ENCODE results near the gene ZC3H7A.

DNA sequence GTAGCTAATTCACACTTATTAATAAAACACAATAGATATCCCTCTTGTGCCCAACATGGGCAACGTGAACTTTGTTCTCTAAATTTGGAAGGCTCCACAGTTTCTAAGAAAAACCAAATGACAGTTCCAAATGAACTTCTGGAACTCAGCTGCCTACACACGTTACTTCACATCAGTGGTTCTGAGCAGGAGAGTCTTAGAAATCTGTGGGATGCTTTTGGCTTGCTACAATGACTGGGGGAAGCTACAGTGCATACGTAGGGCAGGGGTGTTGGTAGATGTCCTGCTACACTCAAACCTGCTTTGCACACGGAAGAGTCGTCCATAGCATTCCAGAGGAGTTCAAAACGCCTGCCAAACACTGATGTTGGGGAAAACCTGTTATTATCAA lies 62.4 kb downstream of the ZC3H7A start:
- no peak for TF ChIP-seq GATA2 (IDR thresholded peaks at IDR 0.05; ENCODE audit: low read depth, low read length)
- TF ChIP-seq GATA3 (IDR thresholded peaks at IDR 0.05; ENCODE audit: low read depth, low read length) = no peak

Data from SH-SY5Y (cell line).